K562 (cell line): ENCODE data around the gene DSTYK. TPM values are rescaled to one million over a fixed set of nuclear protein-coding genes. Genes with fewer than 3 reads are reported as not detected.

Experiments
- ATAC-seq: fragments of 200-7000 bp; cut with Tn5 transposase; 3 replicates; pipeline ENCODE4 v1.9.1; 2020; ENCODE audit warnings: moderate library complexity
- BruUV-seq: library from RNA; stranded (reverse); fragments of 400-500 nt; replicated peaks from 2 replicates; lab custom pipeline; 2021; lab: Mats Ljungman, UMichigan
- CTCF ChIA-PET: fragments of 300-600 bp; formaldehyde crosslinking; extraction: SDS; loops from one replicate; lab custom pipeline; 2021; ENCODE audit warnings: low intra/inter-chr PET ratio; lab: Yijun Ruan, JAX
- POLR2A ChIA-PET: fragments of 300-600, 350-650 bp; sonication (Branson Sonifier 250); formaldehyde crosslinking; extraction: SDS; loops from one replicate; lab custom pipeline; 2021; ENCODE audit warnings: antibody characterized with exemption, inconsistent platforms; lab: Yijun Ruan, JAX
- DNase-seq, 4 experiments: peaks; one replicate each; pipeline versions ENCODE4 v3.0.0 to v3.0.0-alpha.2; 2011 to 2018; ENCODE audit warnings: low spot score in 3 of 4, mixed read lengths in 3 of 4; ENCODE audit errors: extremely low read depth in 1 of 4
- FAIRE-seq: peaks from 2 replicates; lab custom pipeline; 2011; peaks lifted over from hg19 to GRCh38; lab: Jason Lieb, UNC
- H2AFZ ChIP-seq: 2 replicates; pipeline ENCODE4 v1.6.0; 2011; ENCODE audit warnings: low read depth, low read length, control low read depth, inconsistent platforms
- H3K27ac ChIP-seq: fragments of 200-600 bp; 3 replicates; pipeline ENCODE4 v1.8.0; 2011; ENCODE audit warnings: low read depth, mild to moderate bottlenecking, control low read depth, inconsistent platforms, low read length, moderate library complexity, mixed read lengths; ENCODE audit errors: extremely low read depth
- H3K27me3 ChIP-seq, 2 experiments: fragments of 300-600 bp in 1 of 2; 2 replicates in 1 of 2; 3 replicates in 1 of 2; pipeline versions ENCODE4 v1.6.0 to v1.8.0; 2011; ENCODE audit warnings: inconsistent platforms in 2 of 2, low read length in 2 of 2, mild to moderate bottlenecking in 1 of 2, mixed read lengths in 1 of 2, moderate library complexity in 1 of 2; ENCODE audit not compliant: control insufficient read depth in 2 of 2, insufficient read depth in 2 of 2
- H3K36me3 ChIP-seq: fragments of 300-600 bp; 3 replicates; pipeline ENCODE4 v1.8.0; 2011; ENCODE audit warnings: mild to moderate bottlenecking, low read length, inconsistent platforms; ENCODE audit not compliant: control insufficient read depth, insufficient read depth
- H3K4me1 ChIP-seq, 2 experiments: fragments of 200-600 bp in 1 of 2; replicated peaks in 1 of 2; 2 replicates in 1 of 2; 3 replicates in 1 of 2; pipeline versions ENCODE4 v1.5.1 to v1.8.0; 2011; ENCODE audit warnings: inconsistent platforms in 2 of 2, low read length in 2 of 2, mild to moderate bottlenecking in 1 of 2, mixed read lengths in 1 of 2, moderate library complexity in 1 of 2; ENCODE audit not compliant: control insufficient read depth in 2 of 2, insufficient read depth in 2 of 2
- H3K4me2 ChIP-seq: 2 replicates; pipeline ENCODE4 v1.6.1; 2011; ENCODE audit warnings: low read length, control low read depth, inconsistent platforms, mixed read lengths; ENCODE audit not compliant: insufficient read depth
- H3K4me3 ChIP-seq: fragments of 200-600 bp; sonication (generic), shearing (Covaris generic); 2 replicates; pipeline ENCODE4 v1.5.1; 2016; ENCODE audit warnings: control low read depth, inconsistent platforms
- H3K79me2 ChIP-seq: fragments of 200-600 bp; 3 replicates; pipeline ENCODE4 v1.8.0; 2011; ENCODE audit warnings: low read length, inconsistent platforms; ENCODE audit not compliant: control insufficient read depth, insufficient read depth
- H3K9ac ChIP-seq, 2 experiments: 2 replicates each; pipeline versions ENCODE4 v1.6.0 to v1.6.1; 2011; ENCODE audit warnings: low read depth in 2 of 2, low read length in 2 of 2, control low read depth in 1 of 2, inconsistent platforms in 1 of 2, mild to moderate bottlenecking in 1 of 2, mixed read lengths in 1 of 2; ENCODE audit not compliant: insufficient read depth in 1 of 2
- H3K9me1 ChIP-seq: one replicate; pipeline ENCODE4 v1.6.0; 2011; ENCODE audit warnings: inconsistent platforms, mild to moderate bottlenecking, low read length, moderate library complexity; ENCODE audit not compliant: control insufficient read depth, insufficient read depth
- H3K9me3 ChIP-seq: replicated peaks from 2 replicates; pipeline ENCODE4 v1.5.1; 2011; ENCODE audit warnings: low read depth, low read length, inconsistent platforms; ENCODE audit not compliant: control insufficient read depth, insufficient read depth
- H4K20me1 ChIP-seq: replicated peaks from 2 replicates; pipeline ENCODE4 v1.6.1; 2011; ENCODE audit warnings: low read length, inconsistent platforms, mixed read lengths; ENCODE audit not compliant: control insufficient read depth, insufficient read depth
- CBFA2T3 ChIP-seq: fragments of 450-650 bp; IDR thresholded peaks from 2 replicates; pipeline ENCODE4 v1.6.1; 2017
- CCNT2 ChIP-seq: IDR thresholded peaks from 2 replicates; pipeline ENCODE4 v1.6.1; 2011; ENCODE audit warnings: borderline replicate concordance, low read depth, mild to moderate bottlenecking, moderate library complexity, mixed read lengths, low read length; ENCODE audit not compliant: insufficient read length; ENCODE audit errors: extremely low read depth
- ILF3 ChIP-seq: fragments of 450-650 bp; IDR thresholded peaks from 2 replicates; pipeline ENCODE4 v1.6.1; 2018; ENCODE audit warnings: antibody characterized with exemption, mild to moderate bottlenecking, moderate library complexity, borderline replicate concordance
- L3MBTL2 ChIP-seq: fragments of 450-650 bp; IDR thresholded peaks from 2 replicates; pipeline ENCODE4 v1.6.1; 2016; ENCODE audit warnings: mild to moderate bottlenecking, moderate library complexity
- MCM7 ChIP-seq, 2 experiments: fragments of 450-650 bp; IDR thresholded peaks; 2 replicates each; pipeline ENCODE4 v1.6.1; 2016 to 2018
- PCBP2 ChIP-seq: fragments of 200-400 bp; formaldehyde crosslinking; IDR thresholded peaks from 2 replicates; pipeline ENCODE4 v1.6.1; 2018; ENCODE audit warnings: low read length, low read depth, mild to moderate bottlenecking, moderate library complexity; ENCODE audit not compliant: poor library complexity, severe bottlenecking
- SP1 ChIP-seq: sonication (generic); formaldehyde crosslinking; IDR thresholded peaks from 2 replicates; pipeline ENCODE4 v1.8.1; 2022; ENCODE audit warnings: mild to moderate bottlenecking, missing genetic modification reagents
- TCF7L2 ChIP-seq: fragments of 150-350 bp; IDR thresholded peaks from 2 replicates; pipeline ENCODE4 v1.6.1; 2016; ENCODE audit warnings: low read depth, mild to moderate bottlenecking, low read length, moderate library complexity
- WGBS: fragments of 100-300 bp; shearing (Covaris generic); methylation state at CpG from one replicate; pipeline ENCODE4 v1.1.6; 2016; ENCODE audit warnings: low coverage, mixed read lengths; ENCODE audit not compliant: insufficient coverage; ENCODE audit errors: missing lambda C conversion rate; 5-methylcytosine and 5-hydroxymethylcytosine counted together
- in situ Hi-C: fragments of 300-500 bp; cut with MboI; formaldehyde crosslinking; loops from 4 replicates; pipeline ENCODE4 v1.15.0; 2018; ENCODE audit warnings: inconsistent platforms, mixed read lengths
- intact Hi-C: fragments of 100-400 bp; cut with micrococcal nuclease; formaldehyde crosslinking; loops from 2 replicates; pipeline ENCODE4 v1.14.2; 2022
- polyA plus RNA-seq, 8 experiments: library from polyadenylated mRNA; depleted of rRNA in 4 of 8; stranded (reverse) in 5 of 8; unstranded in 3 of 8; fragments of >200 nt; fragmentation: Nextera tagmentation in 2 of 8; fragmentation: Illumina TruSeq in 1 of 8; extraction: Ambion mirVana in 2 of 8; extraction: Trizol in 1 of 8; gene quantifications; 2 replicates each; pipeline versions ENCODE4 v1.2.1 to v1.2.3, GENCODE V29; 2011 to 2014; ENCODE audit warnings: inconsistent platforms in 1 of 8, missing spikeins in 1 of 8
- total RNA-seq, 7 experiments: library from RNA; depleted of rRNA in 6 of 7; stranded (reverse); fragments of >200 nt in 6 of 7; fragmentation: Illumina TruSeq in 2 of 7; extraction: Trizol in 2 of 7; gene quantifications; 2 replicates each; pipeline versions ENCODE4 v1.2.1 to v1.2.3, GENCODE V29; 2011 to 2021; ENCODE audit warnings: low replicate concordance in 1 of 7
- TF ChIP-seq, protein P1 (sequence below), 2 experiments: fragments of 450-650 bp in 1 of 2; sonication (generic) in 1 of 2; formaldehyde crosslinking; conservative IDR thresholded peaks; 2 replicates each; pipeline versions ENCODE4 v1.4.0 to v1.8.1; 2020 to 2022; ENCODE audit warnings: mild to moderate bottlenecking in 1 of 2, missing genetic modification reagents in 1 of 2
- TF ChIP-seq, protein P2 (sequence below): fragments of 250-450 bp; sonication (Bioruptor Pico); IDR thresholded peaks from 2 replicates; pipeline ENCODE4 v1.4.0; 2020; ENCODE audit warnings: mild to moderate bottlenecking, moderate library complexity
- TF ChIP-seq, protein P3 (sequence below): fragments of 450-650 bp; IDR thresholded peaks from 2 replicates; pipeline ENCODE4 v1.6.1; 2017; ENCODE audit warnings: antibody characterized with exemption, mild to moderate bottlenecking

Gene DSTYK
- total and polyA plus RNA-seq, 9 of the 15 experiments (the other 6 are each of a cell fraction or from before 2014, with no cell fraction given), result 4.2 to 7.1 (median 6.2) TPM

DNA sequence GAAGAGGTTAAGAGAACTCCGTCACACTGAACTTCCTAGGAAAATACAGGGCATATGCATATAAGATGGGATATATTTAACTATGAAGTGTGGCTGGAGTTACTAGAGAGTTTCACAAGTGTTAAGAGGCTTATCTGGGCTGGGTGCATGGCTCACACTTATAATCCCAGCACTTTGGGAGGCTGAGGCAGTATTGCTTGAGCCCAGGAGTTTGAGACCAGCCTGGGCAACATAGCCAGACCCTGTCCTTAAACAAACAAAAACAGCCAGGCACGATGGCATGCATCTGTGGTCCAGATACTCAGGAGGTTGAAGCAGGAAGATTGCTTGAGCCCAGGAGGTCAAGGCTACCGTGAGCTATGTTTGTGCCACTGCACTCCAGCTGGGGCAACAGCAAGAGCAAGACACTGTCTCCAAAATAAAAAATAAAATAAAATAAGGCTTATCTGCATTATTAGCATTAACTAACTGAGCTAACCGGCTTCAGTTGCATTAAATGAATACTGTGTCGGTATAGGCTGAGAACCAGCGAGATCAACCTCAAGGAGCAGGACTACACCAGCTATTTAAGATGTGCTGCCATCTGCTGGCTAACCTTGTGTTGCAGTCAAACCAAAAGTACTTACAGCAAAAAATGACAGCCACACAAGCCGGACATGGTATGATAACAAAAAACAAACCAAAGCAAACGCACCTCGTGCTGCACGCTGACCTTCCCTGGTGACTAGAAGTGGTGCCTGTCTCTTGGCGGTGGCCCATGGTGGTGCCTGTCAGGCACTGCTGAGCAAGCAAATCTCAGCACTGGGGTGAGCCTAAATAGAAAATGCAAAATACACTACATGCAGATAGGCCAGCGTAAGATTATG is 70.0 kb downstream of the DSTYK start:
- in situ Hi-C loops, result no loop called here
- peak overlapping the region; percentile 65 for H3K4me2 ChIP-seq
- no peaks in the 10 kb centered on the region for H3K79me2 ChIP-seq
- peaks cover 3 to 7% of the 10 kb centered on the region in 2 experiments; a peak in 3 of 5 replicates for H3K4me1 ChIP-seq
- no peaks in the 10 kb centered on the region for H3K27me3 ChIP-seq
- H4K20me1 ChIP-seq, result no peaks in the 10 kb centered on the region
- no peak overlapping the region for H3K27ac ChIP-seq
- ChIA-PET CTCF (interaction anchor here (0.6 to 1.0 kb wide), 4 partner anchors 114 to 166 kb away, joined by 3 to 4 read pairs (median 4); no protein-coding TSS in a partner anchor), POLR2A (interaction anchor here (0.5 to 1.6 kb wide), 11 partner anchors 8 to 396 kb away, joined by 3 to 18 read pairs (median 4); partner anchors contain the start of gene RBBP5)
- WGBS, result 22% methylated on average over 12 of the region's 12 CpGs
- no peaks in the 10 kb centered on the region for H3K9me1 ChIP-seq
- ATAC-seq (peak; percentile 94), DNase-seq (peak; percentile 77 to 91 (median 79)), FAIRE-seq (peak; percentile 93)
- H3K4me3 ChIP-seq, result no peak overlapping the region
- no TSS peak for BruUV-seq
- no peaks in the 10 kb centered on the region for H3K9me3 ChIP-seq
- intact Hi-C loops, result loop anchor here (5.0 kb wide), 3 partner anchors 56 to 154 kb away; no protein-coding TSS in a partner anchor
- H2AFZ ChIP-seq, result peak overlapping the region; percentile 66
- H3K9ac ChIP-seq, result peak overlapping the region in 1 of 2 experiments; percentile 77; a peak in 1 of 4 replicates
- H3K36me3 ChIP-seq, result no peaks in the 10 kb centered on the region
- TF ChIP-seq, protein P1, sequence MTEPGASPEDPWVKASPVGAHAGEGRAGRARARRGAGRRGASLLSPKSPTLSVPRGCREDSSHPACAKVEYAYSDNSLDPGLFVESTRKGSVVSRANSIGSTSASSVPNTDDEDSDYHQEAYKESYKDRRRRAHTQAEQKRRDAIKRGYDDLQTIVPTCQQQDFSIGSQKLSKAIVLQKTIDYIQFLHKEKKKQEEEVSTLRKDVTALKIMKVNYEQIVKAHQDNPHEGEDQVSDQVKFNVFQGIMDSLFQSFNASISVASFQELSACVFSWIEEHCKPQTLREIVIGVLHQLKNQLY (CRISPR knock-in tag; conservative IDR thresholded peaks at IDR 0.05), result no peak
- TF ChIP-seq L3MBTL2, result peak; percentile 69
- TF ChIP-seq, protein P2, sequence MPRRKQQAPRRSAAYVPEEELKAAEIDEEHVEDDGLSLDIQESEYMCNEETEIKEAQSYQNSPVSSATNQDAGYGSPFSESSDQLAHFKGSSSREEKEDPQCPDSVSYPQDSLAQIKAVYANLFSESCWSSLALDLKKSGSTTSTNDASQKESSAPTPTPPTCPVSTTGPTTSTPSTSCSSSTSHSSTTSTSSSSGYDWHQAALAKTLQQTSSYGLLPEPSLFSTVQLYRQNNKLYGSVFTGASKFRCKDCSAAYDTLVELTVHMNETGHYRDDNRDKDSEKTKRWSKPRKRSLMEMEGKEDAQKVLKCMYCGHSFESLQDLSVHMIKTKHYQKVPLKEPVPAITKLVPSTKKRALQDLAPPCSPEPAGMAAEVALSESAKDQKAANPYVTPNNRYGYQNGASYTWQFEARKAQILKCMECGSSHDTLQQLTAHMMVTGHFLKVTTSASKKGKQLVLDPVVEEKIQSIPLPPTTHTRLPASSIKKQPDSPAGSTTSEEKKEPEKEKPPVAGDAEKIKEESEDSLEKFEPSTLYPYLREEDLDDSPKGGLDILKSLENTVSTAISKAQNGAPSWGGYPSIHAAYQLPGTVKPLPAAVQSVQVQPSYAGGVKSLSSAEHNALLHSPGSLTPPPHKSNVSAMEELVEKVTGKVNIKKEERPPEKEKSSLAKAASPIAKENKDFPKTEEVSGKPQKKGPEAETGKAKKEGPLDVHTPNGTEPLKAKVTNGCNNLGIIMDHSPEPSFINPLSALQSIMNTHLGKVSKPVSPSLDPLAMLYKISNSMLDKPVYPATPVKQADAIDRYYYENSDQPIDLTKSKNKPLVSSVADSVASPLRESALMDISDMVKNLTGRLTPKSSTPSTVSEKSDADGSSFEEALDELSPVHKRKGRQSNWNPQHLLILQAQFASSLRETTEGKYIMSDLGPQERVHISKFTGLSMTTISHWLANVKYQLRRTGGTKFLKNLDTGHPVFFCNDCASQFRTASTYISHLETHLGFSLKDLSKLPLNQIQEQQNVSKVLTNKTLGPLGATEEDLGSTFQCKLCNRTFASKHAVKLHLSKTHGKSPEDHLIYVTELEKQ (CRISPR knock-in tag), result no peak
- TF ChIP-seq TCF7L2, result no peak
- TF ChIP-seq MCM7 (IDR thresholded peaks at IDR 0.05), result no peak
- TF ChIP-seq PCBP2, result no peak
- no peak for TF ChIP-seq CCNT2
- 0 out of 2 replicates have a peak, but pooled peaks have one; percentile 25 for TF ChIP-seq CBFA2T3
- TF ChIP-seq, protein P3, sequence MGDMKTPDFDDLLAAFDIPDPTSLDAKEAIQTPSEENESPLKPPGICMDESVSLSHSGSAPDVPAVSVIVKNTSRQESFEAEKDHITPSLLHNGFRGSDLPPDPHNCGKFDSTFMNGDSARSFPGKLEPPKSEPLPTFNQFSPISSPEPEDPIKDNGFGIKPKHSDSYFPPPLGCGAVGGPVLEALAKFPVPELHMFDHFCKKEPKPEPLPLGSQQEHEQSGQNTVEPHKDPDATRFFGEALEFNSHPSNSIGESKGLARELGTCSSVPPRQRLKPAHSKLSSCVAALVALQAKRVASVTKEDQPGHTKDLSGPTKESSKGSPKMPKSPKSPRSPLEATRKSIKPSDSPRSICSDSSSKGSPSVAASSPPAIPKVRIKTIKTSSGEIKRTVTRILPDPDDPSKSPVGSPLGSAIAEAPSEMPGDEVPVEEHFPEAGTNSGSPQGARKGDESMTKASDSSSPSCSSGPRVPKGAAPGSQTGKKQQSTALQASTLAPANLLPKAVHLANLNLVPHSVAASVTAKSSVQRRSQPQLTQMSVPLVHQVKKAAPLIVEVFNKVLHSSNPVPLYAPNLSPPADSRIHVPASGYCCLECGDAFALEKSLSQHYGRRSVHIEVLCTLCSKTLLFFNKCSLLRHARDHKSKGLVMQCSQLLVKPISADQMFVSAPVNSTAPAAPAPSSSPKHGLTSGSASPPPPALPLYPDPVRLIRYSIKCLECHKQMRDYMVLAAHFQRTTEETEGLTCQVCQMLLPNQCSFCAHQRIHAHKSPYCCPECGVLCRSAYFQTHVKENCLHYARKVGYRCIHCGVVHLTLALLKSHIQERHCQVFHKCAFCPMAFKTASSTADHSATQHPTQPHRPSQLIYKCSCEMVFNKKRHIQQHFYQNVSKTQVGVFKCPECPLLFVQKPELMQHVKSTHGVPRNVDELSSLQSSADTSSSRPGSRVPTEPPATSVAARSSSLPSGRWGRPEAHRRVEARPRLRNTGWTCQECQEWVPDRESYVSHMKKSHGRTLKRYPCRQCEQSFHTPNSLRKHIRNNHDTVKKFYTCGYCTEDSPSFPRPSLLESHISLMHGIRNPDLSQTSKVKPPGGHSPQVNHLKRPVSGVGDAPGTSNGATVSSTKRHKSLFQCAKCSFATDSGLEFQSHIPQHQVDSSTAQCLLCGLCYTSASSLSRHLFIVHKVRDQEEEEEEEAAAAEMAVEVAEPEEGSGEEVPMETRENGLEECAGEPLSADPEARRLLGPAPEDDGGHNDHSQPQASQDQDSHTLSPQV, result 0 out of 2 replicates have a peak, but pooled peaks have one; percentile 33
- no peak for TF ChIP-seq ILF3
- peak; percentile 50; the same call in 1 of the 2 replicates for TF ChIP-seq SP1 (CRISPR knock-in tag)
